ENCODE data around the gene RPS14.
"Not testable (repeated sequence)": the region's sequence is repeated elsewhere in the genome, so short reads cannot be mapped to it uniquely, and the experiment has no call there.

Gene RPS14

DNA sequence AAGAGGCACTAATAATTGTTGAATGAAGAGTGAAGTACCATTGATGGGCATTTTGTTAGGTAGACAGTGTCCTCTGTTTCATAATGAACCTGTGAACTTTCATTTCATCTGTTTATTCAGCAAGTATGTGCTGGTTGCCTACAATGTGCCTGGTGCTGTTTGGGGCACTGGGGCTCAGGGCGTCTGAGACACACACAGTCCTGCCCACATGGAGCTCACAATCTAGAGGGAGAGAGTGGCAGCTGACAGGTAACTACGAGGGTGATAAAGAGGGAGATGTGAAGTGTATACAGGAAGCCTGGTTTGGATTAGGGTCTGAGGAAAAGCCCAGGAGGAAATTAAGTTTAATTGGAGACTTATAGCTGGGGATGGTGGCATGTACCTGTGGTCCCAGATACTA is 29.9 kb upstream of the RPS14 start:
- TF ChIP-seq, protein P1, sequence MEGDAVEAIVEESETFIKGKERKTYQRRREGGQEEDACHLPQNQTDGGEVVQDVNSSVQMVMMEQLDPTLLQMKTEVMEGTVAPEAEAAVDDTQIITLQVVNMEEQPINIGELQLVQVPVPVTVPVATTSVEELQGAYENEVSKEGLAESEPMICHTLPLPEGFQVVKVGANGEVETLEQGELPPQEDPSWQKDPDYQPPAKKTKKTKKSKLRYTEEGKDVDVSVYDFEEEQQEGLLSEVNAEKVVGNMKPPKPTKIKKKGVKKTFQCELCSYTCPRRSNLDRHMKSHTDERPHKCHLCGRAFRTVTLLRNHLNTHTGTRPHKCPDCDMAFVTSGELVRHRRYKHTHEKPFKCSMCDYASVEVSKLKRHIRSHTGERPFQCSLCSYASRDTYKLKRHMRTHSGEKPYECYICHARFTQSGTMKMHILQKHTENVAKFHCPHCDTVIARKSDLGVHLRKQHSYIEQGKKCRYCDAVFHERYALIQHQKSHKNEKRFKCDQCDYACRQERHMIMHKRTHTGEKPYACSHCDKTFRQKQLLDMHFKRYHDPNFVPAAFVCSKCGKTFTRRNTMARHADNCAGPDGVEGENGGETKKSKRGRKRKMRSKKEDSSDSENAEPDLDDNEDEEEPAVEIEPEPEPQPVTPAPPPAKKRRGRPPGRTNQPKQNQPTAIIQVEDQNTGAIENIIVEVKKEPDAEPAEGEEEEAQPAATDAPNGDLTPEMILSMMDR (IDR thresholded peaks at IDR 0.05; ENCODE audit: borderline replicate concordance, insufficient read depth, low read depth, low read length): no peak
- no peak overlapping the region for H3K4me3 ChIP-seq (ENCODE audit: low read depth, low read length)

DNA sequence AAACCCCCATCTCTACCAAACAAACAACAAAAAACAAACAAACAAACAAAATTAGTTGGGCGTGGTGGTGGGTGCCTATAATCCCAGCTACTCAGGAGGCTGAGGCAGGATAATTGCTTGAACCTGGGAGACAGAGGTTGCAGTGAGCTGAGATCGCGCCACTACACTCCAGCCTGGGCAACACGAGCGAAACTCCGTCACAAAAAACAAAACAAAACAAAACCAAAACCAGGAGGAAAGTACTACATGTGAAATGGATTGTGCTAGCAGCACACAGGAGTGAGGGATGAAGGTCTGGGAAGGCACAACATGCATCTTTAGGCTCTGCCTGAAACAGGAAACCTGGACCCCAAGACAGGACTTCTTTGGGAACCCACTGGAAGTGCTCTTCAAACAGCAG is 27.0 kb upstream of the RPS14 start:
- not testable (repeated sequence) for H3K4me3 ChIP-seq (ENCODE audit: low read depth, low read length)

DNA sequence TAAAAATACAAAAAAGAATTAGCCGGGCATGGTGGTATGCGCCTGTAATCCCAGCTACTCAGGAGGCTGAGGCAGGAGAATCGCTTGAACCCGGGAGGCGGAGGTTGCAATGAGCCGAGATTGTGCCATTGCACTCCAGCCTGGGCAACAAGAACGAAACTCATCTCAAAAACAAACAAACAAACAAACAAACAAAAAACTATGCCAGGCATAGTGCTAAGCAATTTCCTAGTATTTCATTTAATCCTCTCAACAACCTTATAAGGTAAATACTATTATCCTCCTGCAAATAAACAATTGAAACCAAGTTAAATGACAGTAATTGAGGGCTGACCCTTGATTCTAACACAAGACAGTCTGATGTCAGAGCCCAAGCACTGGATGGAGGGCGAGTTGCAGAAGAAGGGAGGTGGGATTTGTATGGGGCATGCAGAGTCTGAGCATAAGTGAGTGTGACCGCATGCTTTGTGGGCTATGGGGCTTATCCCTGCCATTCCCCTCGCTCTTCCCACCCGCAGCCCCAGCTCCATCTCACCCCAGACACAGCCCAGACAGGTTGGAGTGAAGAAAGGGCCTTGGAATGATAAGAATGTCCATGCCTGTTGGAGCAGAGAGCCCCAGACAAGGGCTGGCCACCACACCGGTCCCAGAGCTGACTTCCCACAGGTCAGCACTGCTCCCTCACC is 24.3 kb upstream of the RPS14 start:
- TF ChIP-seq, protein P1 (IDR thresholded peaks at IDR 0.05; ENCODE audit: borderline replicate concordance, insufficient read depth, low read depth, low read length): no peak

DNA sequence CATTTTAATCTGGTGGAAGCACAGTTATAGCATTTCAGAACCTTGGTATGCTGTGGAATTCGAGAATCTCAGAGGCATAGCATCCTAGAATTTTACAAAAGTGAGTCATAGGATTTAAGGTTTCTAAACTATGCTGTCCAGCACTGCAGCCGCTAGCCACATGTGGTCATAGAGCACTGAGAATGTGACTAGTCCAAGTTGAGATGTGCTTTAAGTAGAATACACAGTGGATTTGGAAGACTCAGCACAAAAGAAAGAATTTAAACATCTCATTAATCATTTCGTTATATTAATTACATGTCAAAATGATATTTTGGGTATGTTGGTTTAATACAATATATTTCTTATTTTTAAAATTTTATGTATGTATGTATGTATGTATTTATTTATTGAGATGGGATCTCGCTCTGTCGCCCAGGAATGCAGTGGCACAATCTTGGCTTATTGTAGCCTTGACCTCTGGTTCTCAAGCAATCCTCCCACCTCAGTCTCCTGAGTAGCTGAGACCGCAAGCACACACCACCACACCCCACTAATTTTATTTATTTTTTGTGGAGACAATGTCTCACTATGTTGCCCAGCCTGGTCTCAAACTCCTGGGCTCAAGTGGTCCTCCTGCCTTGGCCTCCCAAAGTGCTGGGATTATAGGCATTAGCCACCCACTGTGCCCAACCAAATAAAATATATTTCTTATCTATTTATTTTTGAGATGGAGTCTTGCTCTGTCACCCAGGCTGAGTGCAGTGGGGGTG is 20.4 kb upstream of the RPS14 start:
- H3K4me3 ChIP-seq (ENCODE audit: low read depth, low read length): no peak overlapping the region
- TF ChIP-seq, protein P1 (IDR thresholded peaks at IDR 0.05; ENCODE audit: borderline replicate concordance, insufficient read depth, low read depth, low read length): no peak

More for the DNA sequence above, 24.3 kb upstream of the RPS14 start:
- no peak overlapping the region for H3K4me3 ChIP-seq (ENCODE audit: low read depth, low read length)

DNA sequence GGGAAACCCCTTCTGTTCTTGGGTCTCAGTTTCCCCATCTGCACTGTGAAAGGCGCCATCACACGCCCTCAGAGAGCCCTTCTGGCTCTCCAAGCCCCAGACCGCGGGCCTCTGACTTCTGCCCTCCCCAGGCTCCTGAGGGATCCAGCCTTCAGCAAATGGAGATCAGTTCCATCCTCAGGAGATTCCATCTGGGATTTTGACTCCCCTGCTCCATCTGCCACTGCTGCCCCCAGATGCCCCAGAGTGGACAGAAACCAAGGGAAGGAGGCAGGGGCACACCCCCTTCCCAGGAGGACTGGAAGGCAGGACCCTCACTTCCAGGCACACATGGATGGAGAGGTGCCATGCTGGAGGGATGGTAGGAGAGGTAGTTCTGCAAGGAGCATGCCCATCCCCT is 18.7 kb upstream of the RPS14 start:
- H3K4me3 ChIP-seq (ENCODE audit: low read depth, low read length): no peak overlapping the region
- TF ChIP-seq, protein P1 (IDR thresholded peaks at IDR 0.05; ENCODE audit: borderline replicate concordance, insufficient read depth, low read depth, low read length): no peak

DNA sequence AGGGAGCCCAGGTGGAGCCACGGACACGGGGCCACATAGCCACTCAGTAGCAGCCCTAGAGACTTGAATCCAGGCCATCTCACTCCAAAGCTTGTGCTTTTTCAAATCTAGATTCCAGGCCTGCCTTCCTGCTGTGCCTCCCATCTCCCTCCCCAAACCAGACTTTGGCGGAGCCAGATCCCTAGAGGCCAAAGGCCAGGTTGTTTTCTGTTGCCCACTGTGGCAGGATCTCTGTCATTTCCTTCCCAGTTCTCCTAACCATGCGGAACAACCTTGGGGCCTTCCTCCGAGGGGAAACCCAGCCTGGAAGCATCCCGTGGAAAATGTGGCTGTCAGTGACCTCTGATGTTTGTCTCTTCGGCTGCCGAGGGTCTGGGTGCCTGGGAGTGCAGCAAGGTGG is 16.4 kb upstream of the RPS14 start:
- H3K4me3 ChIP-seq (ENCODE audit: low read depth, low read length): no peak overlapping the region
- TF ChIP-seq, protein P1 (IDR thresholded peaks at IDR 0.05; ENCODE audit: borderline replicate concordance, insufficient read depth, low read depth, low read length): no peak

DNA sequence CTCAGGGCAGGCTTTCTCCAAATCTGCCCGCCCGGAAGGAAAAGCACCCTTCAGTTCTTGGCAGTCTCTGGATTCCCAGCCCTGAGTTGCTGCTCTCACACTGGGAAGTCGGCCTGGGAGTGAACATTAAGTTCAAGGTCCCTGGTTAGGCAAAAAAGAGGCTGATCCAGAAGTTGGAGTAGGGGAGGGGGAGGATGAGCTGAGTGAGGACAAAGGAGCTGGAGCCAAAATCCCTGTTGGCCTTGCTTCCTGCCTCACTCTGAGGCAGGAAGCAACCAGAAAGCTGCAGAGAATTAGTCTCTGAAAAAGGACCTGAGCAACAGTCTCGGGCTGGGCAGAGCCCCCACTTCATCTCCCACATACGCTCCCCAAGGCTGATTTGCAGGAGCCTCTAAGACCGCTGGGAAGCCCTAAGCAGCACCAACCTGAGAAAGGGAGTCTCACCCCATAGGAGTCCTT is 15.0 kb upstream of the RPS14 start:
- TF ChIP-seq, protein P1 (IDR thresholded peaks at IDR 0.05; ENCODE audit: borderline replicate concordance, insufficient read depth, low read depth, low read length): no peak
- no peak overlapping the region for H3K4me3 ChIP-seq (ENCODE audit: low read depth, low read length)

All from GM12875 (cell line).